ENCODE results near the gene ZNF573.
A peak's percentile ranks its signal among the peaks of the same experiment; 100 is the strongest.

ZNF573 gene

DNA sequence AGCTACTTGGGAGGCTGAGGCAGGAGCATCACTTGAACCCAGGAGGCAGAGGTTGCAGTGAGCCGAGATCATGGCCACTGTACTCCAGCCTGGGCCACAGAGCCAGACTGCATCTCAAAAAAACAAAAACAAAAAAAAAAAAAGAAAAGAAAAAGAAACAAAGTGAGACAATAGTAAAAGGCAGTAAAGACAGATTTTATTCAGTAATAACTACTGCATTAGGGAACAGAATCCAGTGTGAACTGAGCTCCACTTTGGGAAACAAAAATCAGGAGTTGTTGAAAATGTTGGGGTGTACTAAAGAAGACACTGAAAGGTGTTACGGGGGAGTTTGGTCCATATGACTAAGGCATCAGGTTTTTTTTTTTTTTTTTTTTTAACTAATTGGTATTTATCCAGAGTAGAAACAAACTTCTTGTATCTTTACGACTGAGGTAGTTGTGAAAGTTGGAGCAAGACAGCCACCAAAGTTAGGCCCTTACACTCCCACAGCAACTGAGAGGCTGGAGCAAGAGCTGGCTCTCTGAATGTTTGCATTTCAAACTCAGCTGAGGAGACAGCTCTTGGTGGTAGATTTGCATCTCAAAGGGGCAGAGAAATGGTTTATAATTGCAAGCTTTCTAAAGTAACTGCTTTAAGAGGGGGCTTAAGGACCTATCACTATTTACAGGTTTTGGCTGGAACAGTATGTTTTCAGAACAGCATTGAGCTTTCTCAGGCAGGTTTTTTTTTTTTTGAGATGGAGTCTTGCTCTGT, 84.1 kb downstream of the ZNF573 start:
- DNase-seq (ENCODE audit: low spot score), result no peak

GRCh38 chr19:37692956-37693620, 86.3 kb downstream of the ZNF573 start:
- DNase-seq (ENCODE audit: low spot score), result no peak

DNA sequence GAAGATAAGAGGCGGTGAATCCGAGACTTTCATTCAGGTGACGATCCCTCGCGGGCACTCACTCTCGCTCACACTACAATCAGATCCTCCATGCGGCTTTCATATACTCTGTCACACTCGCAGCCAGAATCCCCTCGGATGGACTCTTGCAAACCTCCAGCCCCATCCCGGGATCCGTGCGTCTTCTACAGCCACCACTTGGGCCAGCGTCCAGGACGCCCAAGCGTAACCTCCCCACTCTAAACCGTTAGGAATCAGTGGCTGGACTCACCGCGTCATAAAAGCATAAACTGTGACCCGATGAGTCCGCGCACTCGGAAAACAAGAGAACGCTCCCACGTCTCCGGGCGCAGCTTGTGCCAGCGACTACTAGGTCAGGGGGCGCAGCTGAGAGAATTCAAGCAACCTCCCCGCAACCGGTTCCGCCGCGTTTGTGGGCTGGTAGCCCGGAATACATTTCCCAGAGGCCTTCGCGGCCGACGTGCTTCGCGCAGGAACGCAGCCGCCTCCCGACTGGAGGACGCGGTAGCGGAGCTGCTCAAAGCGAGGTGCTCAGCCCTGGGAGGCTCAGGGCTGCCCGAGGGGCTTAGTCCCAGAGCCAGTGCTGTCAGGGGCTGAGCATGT, 87.4 kb downstream of the ZNF573 start:
- DNase-seq (ENCODE audit: low spot score), result peak; percentile 83
